CD14-positive monocyte (primary cell): ENCODE measurements around the gene PLEKHS1. TPM values are rescaled to one million over a fixed set of nuclear protein-coding genes. Genes with fewer than 3 reads are reported as not detected.

Experiments used
- DNase-seq, 3 donors: peaks; one replicate each; pipeline ENCODE4 v3.0.0-alpha.2; 2011 to 2022
- H2AFZ ChIP-seq: 2 replicates; pipeline ENCODE4 v1.6.0; 2012; ENCODE audit warnings: mild to moderate bottlenecking, low read depth, low read length, inconsistent platforms; ENCODE audit not compliant: insufficient read depth, poor library complexity, severe bottlenecking
- H3K27ac ChIP-seq, 2 donors: 1 replicate in 1 of 2; 2 replicates in 1 of 2; pipeline ENCODE4 v1.5.1; 2012 to 2013; ENCODE audit warnings: low read length in 2 of 2, control low read depth in 1 of 2, inconsistent platforms in 1 of 2, low read depth in 1 of 2, mild to moderate bottlenecking in 1 of 2
- H3K27me3 ChIP-seq, 2 donors: one replicate each; pipeline versions ENCODE4 v1.6.0 to v1.6.1; 2011 to 2013; ENCODE audit warnings: low read length in 2 of 2; ENCODE audit not compliant: control insufficient read depth in 2 of 2, insufficient read depth in 2 of 2
- H3K36me3 ChIP-seq, 2 donors: replicated peaks in 1 of 2; 1 replicate in 1 of 2; 2 replicates in 1 of 2; pipeline versions ENCODE4 v1.5.1 to v1.6.1; 2012 to 2013; ENCODE audit warnings: low read length in 2 of 2, control low read depth in 1 of 2, inconsistent platforms in 1 of 2, mild to moderate bottlenecking in 1 of 2; ENCODE audit not compliant: insufficient read depth in 2 of 2, control insufficient read depth in 1 of 2
- H3K4me1 ChIP-seq, 2 donors: 1 replicate in 1 of 2; 2 replicates in 1 of 2; pipeline versions ENCODE4 v1.5.1 to v1.6.1; 2012 to 2013; ENCODE audit warnings: low read length in 2 of 2, control low read depth in 1 of 2, inconsistent platforms in 1 of 2, mild to moderate bottlenecking in 1 of 2, moderate library complexity in 1 of 2; ENCODE audit not compliant: insufficient read depth in 2 of 2, control insufficient read depth in 1 of 2
- H3K4me2 ChIP-seq: replicated peaks from 2 replicates; pipeline ENCODE3; 2012; ENCODE audit warnings: low read length, moderate library complexity, mild to moderate bottlenecking; ENCODE audit not compliant: poor library complexity, severe bottlenecking; ENCODE audit errors: extremely low read depth
- H3K4me3 ChIP-seq, 3 experiments: fragments of 200-600 bp in 1 of 3; sonication (generic) in 1 of 3; replicated peaks in 1 of 3; 1 replicate in 2 of 3; 2 replicates in 1 of 3; pipeline ENCODE4 v1.5.1; 2011 to 2013; ENCODE audit warnings: low read length in 3 of 3, mild to moderate bottlenecking in 3 of 3, control low read depth in 2 of 3, low read depth in 2 of 3, inconsistent platforms in 1 of 3, moderate library complexity in 1 of 3
- H3K79me2 ChIP-seq: 2 replicates; pipeline ENCODE4 v1.6.0; 2012; ENCODE audit warnings: mild to moderate bottlenecking, control low read depth, inconsistent platforms, low read length, moderate library complexity; ENCODE audit not compliant: insufficient read depth
- H3K9ac ChIP-seq: 2 replicates; pipeline ENCODE4 v1.6.0; 2017; ENCODE audit warnings: low read length, mild to moderate bottlenecking; ENCODE audit not compliant: insufficient read depth, poor library complexity, severe bottlenecking
- H3K9me3 ChIP-seq, 2 donors: replicated peaks in 1 of 2; 1 replicate in 1 of 2; 2 replicates in 1 of 2; pipeline versions ENCODE4 v1.5.1 to v1.6.1; 2012 to 2013; ENCODE audit warnings: low read length in 2 of 2, control low read depth in 1 of 2; ENCODE audit not compliant: control insufficient read depth in 1 of 2, insufficient read depth in 1 of 2
- H4K20me1 ChIP-seq: 2 replicates; pipeline ENCODE4 v1.6.0; 2012; ENCODE audit warnings: mild to moderate bottlenecking, low read length, control low read depth, moderate library complexity; ENCODE audit not compliant: insufficient read depth
- H3K27ac Mint-ChIP-seq, 7 donors: one replicate each; pipeline ENCODE4 v1.8.0; 2020; ENCODE audit warnings: mild to moderate bottlenecking in 7 of 7, mixed read lengths in 7 of 7, moderate library complexity in 6 of 7, inconsistent platforms in 2 of 7
- H3K27me3 Mint-ChIP-seq, 3 donors: one replicate each; pipeline ENCODE4 v1.8.0; 2021 to 2022; ENCODE audit warnings: low read depth in 3 of 3, mild to moderate bottlenecking in 3 of 3, mixed read lengths in 3 of 3, moderate library complexity in 3 of 3, inconsistent platforms in 1 of 3
- H3K36me3 Mint-ChIP-seq, 2 donors: one replicate each; pipeline ENCODE4 v1.8.0; 2020; ENCODE audit warnings: mixed read lengths in 2 of 2, inconsistent platforms in 1 of 2, mild to moderate bottlenecking in 1 of 2
- H3K4me1 Mint-ChIP-seq: one replicate; pipeline ENCODE4 v1.8.0; 2020; ENCODE audit warnings: mild to moderate bottlenecking, mixed read lengths
- H3K4me3 Mint-ChIP-seq, 2 donors: one replicate each; pipeline ENCODE4 v1.8.0; 2020; ENCODE audit warnings: mild to moderate bottlenecking in 2 of 2, mixed read lengths in 2 of 2, moderate library complexity in 1 of 2
- H3K9me3 Mint-ChIP-seq, 7 donors: one replicate each; pipeline ENCODE4 v1.8.0; 2020 to 2022; ENCODE audit warnings: mixed read lengths in 7 of 7, mild to moderate bottlenecking in 6 of 7, moderate library complexity in 6 of 7, inconsistent platforms in 2 of 7
- WGBS: methylation state at CpG from one replicate; pipeline ENCODE4 v1.1.5; 2013; ENCODE audit warnings: missing lambda C conversion rate; ENCODE audit not compliant: insufficient coverage; 5-methylcytosine and 5-hydroxymethylcytosine counted together
- intact Hi-C, 2 donors: fragments of 100-400 bp; cut with micrococcal nuclease; formaldehyde crosslinking; loops; one replicate each; pipeline versions ENCODE4 v1.15.0 to v1.15.1; 2023
- polyA plus RNA-seq, 3 donors: library from polyadenylated mRNA; depleted of rRNA in 1 of 3; unstranded in 2 of 3; stranded (reverse) in 1 of 3; fragments of 300-500 nt in 2 of 3; fragments of >200 nt in 1 of 3; fragmentation: Illumina TruSeq in 2 of 3; gene quantifications; 1 replicate in 2 of 3; 2 replicates in 1 of 3; pipeline ENCODE4 v1.2.3, GENCODE V29; 2012 to 2021
- TF ChIP-seq, protein P1 (sequence below): fragments of 200-600 bp; IDR thresholded peaks from one replicate; pipeline ENCODE4 v1.8.0; 2022; ENCODE audit warnings: antibody characterized with exemption, mild to moderate bottlenecking

PLEKHS1 gene
- polyA plus RNA-seq, 3 donors, result 0.08 TPM; not detected in 2

DNA sequence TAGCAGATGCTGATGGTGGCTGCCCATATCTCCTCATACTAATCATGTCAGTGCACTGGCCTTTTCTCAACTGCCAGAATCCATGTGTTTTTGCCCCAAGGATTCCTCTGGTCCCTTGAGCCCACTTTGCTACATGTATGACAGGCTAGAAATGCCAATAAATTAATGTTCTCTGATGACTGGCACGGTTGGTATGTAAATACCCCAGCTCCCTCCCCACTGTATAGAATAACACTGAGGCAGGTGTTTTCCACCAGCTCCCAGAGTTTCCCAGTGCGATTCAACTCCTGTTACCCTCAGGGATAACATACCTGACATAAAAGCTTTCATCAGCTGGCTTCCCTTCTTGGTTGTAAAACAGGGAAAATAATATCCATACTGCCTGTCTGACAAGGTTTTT lies 9.0 kb upstream of the PLEKHS1 start:
- no peak overlapping the region for H3K27ac Mint-ChIP-seq
- H3K4me3 ChIP-seq, result no peak overlapping the region
- H3K27me3 ChIP-seq, result no peaks in the 10 kb centered on the region
- no peak for DNase-seq
- TF ChIP-seq, protein P1, sequence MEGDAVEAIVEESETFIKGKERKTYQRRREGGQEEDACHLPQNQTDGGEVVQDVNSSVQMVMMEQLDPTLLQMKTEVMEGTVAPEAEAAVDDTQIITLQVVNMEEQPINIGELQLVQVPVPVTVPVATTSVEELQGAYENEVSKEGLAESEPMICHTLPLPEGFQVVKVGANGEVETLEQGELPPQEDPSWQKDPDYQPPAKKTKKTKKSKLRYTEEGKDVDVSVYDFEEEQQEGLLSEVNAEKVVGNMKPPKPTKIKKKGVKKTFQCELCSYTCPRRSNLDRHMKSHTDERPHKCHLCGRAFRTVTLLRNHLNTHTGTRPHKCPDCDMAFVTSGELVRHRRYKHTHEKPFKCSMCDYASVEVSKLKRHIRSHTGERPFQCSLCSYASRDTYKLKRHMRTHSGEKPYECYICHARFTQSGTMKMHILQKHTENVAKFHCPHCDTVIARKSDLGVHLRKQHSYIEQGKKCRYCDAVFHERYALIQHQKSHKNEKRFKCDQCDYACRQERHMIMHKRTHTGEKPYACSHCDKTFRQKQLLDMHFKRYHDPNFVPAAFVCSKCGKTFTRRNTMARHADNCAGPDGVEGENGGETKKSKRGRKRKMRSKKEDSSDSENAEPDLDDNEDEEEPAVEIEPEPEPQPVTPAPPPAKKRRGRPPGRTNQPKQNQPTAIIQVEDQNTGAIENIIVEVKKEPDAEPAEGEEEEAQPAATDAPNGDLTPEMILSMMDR, result no peak
- no peaks in the 10 kb centered on the region for H3K79me2 ChIP-seq
- H3K27me3 Mint-ChIP-seq, result peaks cover 0 to 6% (median 3%) of the 10 kb centered on the region in 3 donors
- no peaks in the 10 kb centered on the region for H3K36me3 ChIP-seq
- no peak overlapping the region for H3K9ac ChIP-seq
- H3K9me3 Mint-ChIP-seq, result peaks cover 0 to 2% (median 0%) of the 10 kb centered on the region in 7 donors
- H3K4me1 Mint-ChIP-seq, result peaks cover 4% of the 10 kb centered on the region
- no peaks in the 10 kb centered on the region for H3K9me3 ChIP-seq
- intact Hi-C loops, result no loop called here
- H3K4me1 ChIP-seq, result no peaks in the 10 kb centered on the region
- no peak overlapping the region for H3K4me2 ChIP-seq
- H4K20me1 ChIP-seq, result no peaks in the 10 kb centered on the region
- WGBS, result no CpG with 5 or more reads among the region's 2 CpGs
- no peak overlapping the region for H2AFZ ChIP-seq
- H3K36me3 Mint-ChIP-seq, result no peaks in the 10 kb centered on the region
- H3K4me3 Mint-ChIP-seq, result no peak overlapping the region
- H3K27ac ChIP-seq, result no peak overlapping the region

- intact Hi-C loops, result no loop called here
These were observed 7.9 kb upstream of the PLEKHS1 start for GRCh38 chr10:113743594-113743993.

More at GRCh38 chr10:113743594-113743993, 7.9 kb upstream of the PLEKHS1 start:
- Histone ChIP-seq H3K36me3 (no peaks in the 10 kb centered on the region), H3K27ac (no peak overlapping the region), H3K4me2 (no peak overlapping the region), H3K79me2 (no peaks in the 10 kb centered on the region), H3K9me3 (no peaks in the 10 kb centered on the region), H3K4me3 (no peak overlapping the region), H3K9ac (no peak overlapping the region), H4K20me1 (no peaks in the 10 kb centered on the region), H3K27me3 (no peaks in the 10 kb centered on the region), H3K4me1 (no peaks in the 10 kb centered on the region), H2AFZ (no peak overlapping the region)
- peaks cover 4% of the 10 kb centered on the region for H3K4me1 Mint-ChIP-seq
- TF ChIP-seq, protein P1, result no peak
- H3K4me3 Mint-ChIP-seq, result no peak overlapping the region
- no peak for DNase-seq
- no peaks in the 10 kb centered on the region for H3K36me3 Mint-ChIP-seq
- no peak overlapping the region for H3K27ac Mint-ChIP-seq
- peaks cover 0 to 2% (median 0%) of the 10 kb centered on the region in 7 donors for H3K9me3 Mint-ChIP-seq
- H3K27me3 Mint-ChIP-seq, result peaks cover 0 to 6% (median 0%) of the 10 kb centered on the region in 3 donors
